ENCODE results near the gene PGD.

Gene PGD

DNA sequence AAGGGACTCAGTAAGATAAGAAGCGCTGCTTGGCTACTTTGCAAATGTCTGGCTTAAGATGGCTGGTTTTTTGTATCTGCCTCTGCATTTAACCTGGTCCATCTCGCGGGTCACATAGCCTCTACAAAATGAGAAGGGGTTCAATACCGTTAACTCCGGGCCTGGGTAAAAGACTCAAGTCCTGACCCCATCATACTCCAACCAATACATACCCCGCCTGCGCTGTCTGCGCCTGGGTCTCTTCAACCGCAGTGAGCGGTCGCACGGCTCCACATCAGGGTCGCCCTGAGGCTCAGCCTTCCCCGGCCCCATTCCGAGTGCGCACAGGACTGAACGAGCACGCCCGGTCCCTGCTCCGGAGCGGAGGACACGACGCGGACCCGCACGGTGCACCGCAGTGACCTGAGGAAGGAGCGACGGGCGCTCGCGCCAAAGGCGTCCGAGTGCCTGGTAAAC lies 558 bp upstream of the PGD start:
- no peak for DNase-seq (ENCODE audit: extremely low read depth, low read depth)
- H3K4me3 ChIP-seq (replicated peaks; ENCODE audit: low read depth, low read length), result peak overlapping the region; percentile 85
- TF ChIP-seq, protein P1, sequence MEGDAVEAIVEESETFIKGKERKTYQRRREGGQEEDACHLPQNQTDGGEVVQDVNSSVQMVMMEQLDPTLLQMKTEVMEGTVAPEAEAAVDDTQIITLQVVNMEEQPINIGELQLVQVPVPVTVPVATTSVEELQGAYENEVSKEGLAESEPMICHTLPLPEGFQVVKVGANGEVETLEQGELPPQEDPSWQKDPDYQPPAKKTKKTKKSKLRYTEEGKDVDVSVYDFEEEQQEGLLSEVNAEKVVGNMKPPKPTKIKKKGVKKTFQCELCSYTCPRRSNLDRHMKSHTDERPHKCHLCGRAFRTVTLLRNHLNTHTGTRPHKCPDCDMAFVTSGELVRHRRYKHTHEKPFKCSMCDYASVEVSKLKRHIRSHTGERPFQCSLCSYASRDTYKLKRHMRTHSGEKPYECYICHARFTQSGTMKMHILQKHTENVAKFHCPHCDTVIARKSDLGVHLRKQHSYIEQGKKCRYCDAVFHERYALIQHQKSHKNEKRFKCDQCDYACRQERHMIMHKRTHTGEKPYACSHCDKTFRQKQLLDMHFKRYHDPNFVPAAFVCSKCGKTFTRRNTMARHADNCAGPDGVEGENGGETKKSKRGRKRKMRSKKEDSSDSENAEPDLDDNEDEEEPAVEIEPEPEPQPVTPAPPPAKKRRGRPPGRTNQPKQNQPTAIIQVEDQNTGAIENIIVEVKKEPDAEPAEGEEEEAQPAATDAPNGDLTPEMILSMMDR (IDR thresholded peaks at IDR 0.05; ENCODE audit: low read depth, low read length, missing control alignments), result no peak

DNA sequence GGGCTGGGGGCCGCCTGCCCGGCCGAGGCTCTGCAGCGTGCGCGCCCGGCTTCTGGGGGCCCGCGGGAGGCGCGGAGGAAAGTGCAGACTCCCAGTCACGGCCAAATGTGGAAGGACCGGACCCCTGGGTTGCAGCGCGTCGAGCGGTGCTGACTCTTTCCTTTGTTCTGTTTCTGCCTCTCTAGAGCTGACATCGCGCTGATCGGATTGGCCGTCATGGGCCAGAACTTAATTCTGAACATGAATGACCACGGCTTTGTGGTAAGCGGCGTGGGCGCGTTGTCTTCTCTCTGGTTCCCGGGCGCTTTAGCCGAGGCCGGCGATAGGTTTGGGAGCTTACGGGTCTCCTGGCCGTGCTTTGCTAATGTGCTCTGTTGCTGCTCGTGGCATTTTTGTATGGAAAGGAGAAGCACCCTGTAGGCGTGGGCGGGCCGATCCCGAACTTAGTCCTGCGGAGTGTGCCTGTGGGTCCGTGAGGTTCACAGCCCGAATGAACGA lies 629 bp downstream of the PGD start:
- H3K4me3 ChIP-seq (replicated peaks; ENCODE audit: low read depth, low read length), result peak overlapping the region; percentile 85
- DNase-seq (ENCODE audit: extremely low read depth, low read depth), result no peak
- TF ChIP-seq, protein P1 (IDR thresholded peaks at IDR 0.05; ENCODE audit: low read depth, low read length, missing control alignments), result no peak

DNA sequence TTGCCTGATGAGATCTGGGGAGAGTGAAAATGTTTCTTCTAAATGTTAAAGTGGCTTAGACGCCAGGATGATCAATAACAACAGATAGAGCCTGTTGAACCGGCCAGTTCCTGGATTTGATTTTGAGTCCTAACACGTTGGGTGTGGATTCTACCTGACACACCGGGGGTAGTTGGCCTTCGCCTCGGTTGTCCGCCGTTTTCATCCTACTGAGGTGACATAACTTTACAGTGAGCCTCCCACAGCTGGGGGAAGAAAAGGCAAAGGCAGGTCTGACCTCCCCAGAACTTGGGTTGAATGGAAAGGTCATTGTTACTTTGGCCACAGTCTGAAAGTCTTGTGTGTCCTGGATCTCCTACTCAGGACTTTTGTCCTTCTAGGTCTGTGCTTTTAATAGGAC lies 1.1 kb downstream of the PGD start:
- no peak for DNase-seq (ENCODE audit: extremely low read depth, low read depth)
- H3K4me3 ChIP-seq (replicated peaks; ENCODE audit: low read depth, low read length), result peak overlapping the region; percentile 85
- TF ChIP-seq, protein P1 (IDR thresholded peaks at IDR 0.05; ENCODE audit: low read depth, low read length, missing control alignments), result no peak

DNA sequence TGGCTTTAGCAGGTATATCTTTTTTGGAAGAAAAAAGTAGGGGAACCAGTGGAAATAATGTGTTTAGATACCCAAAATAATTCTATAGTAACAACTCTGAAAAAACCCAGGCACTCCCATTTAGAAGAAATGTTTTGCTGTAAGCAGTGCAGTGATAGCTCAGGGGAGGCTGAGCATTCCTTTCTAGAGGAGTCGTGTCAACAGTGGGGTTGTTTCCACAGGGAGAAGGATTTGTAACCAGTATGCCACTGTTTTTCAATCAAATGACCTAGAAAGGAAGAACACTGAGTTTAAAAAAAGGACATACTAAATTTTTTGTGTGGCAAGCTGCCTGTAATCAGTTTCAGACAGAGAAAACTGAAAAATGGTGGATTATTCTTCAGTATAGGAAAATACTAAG lies 2.4 kb downstream of the PGD start:
- no peak for DNase-seq (ENCODE audit: extremely low read depth, low read depth)
- TF ChIP-seq, protein P1 (IDR thresholded peaks at IDR 0.05; ENCODE audit: low read depth, low read length, missing control alignments), result no peak
- H3K4me3 ChIP-seq (replicated peaks; ENCODE audit: low read depth, low read length), result no peak overlapping the region

DNA sequence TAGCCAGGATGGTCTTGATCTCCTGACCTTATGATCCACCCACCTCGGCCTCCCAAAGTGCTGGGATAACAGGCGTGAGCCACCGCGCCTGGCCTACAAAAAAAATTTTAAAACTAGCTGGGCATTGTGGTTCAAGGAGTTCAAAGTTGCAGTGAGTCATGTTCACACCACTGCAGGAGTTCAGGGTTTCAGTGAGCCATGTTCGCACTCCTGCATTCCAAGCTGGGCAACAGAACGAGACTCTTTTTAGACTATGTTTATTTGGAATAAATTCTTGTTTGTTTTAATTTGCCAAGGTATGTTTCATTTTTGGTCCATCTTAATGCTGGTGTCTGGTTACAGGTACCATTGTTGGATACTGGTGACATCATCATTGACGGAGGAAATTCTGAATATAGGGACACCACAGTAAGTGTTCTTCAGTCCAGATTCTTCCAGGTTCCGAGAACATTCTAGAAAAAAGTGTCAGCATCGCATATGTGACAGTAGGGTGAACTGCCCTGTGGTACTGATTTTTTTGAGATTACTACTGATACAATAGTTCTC lies 3.9 kb downstream of the PGD start:
- TF ChIP-seq, protein P1 (IDR thresholded peaks at IDR 0.05; ENCODE audit: low read depth, low read length, missing control alignments), result no peak
- no peak for DNase-seq (ENCODE audit: extremely low read depth, low read depth)
- no peak overlapping the region for H3K4me3 ChIP-seq (replicated peaks; ENCODE audit: low read depth, low read length)

DNA sequence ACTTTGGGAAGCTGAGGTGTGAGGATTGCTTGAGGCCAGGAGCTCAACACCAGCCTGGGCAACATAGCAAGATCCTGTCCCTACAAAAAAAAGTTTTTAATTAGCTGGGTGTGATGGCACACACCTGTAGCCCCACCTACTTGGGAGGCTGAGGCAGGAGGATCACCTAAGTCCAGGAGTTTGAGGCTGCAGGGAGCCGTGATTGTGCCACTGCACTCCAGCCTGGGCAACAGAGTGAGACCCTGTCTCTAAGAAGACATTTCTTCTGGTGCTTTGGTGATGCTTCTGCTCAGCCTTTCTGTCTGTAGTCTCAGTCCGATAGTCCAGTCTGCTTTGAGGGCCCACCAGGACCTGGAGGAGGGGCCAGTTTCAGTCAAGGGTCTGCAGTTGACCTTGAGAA lies 8.3 kb downstream of the PGD start:
- TF ChIP-seq, protein P1 (IDR thresholded peaks at IDR 0.05; ENCODE audit: low read depth, low read length, missing control alignments), result no peak
- DNase-seq (ENCODE audit: extremely low read depth, low read depth), result no peak
- no peak overlapping the region for H3K4me3 ChIP-seq (replicated peaks; ENCODE audit: low read depth, low read length)

Data from HFF-Myc (cell line).